Activated T-cell treated with anti-CD3 and anti-CD28 coated beads, Interleukin-2, amount 50 U/mL, for 4 hours (primary cell): ENCODE results near the gene OR51A2. TPM values are rescaled to one million over a fixed set of nuclear protein-coding genes. Genes with fewer than 3 reads are reported as not detected.

Source experiments
- ATAC-seq, 2 donors: fragments of 200-7000 bp; cut with Tn5 transposase; one replicate each; pipeline ENCODE4 v1.10.0; 2021
- DNase-seq: peaks from one replicate; pipeline ENCODE4 v3.0.0-alpha.2; 2020
- H3K27me3 Mint-ChIP-seq: one replicate; pipeline ENCODE4 v1.8.0; 2021; ENCODE audit warnings: low read depth, mixed read lengths
- H3K36me3 Mint-ChIP-seq: one replicate; pipeline ENCODE4 v1.8.0; 2022; ENCODE audit warnings: mixed read lengths; ENCODE audit not compliant: insufficient read depth
- H3K4me1 Mint-ChIP-seq: one replicate; pipeline ENCODE4 v1.8.0; 2021; ENCODE audit warnings: low read depth, mixed read lengths
- H3K4me3 Mint-ChIP-seq: one replicate; pipeline ENCODE4 v1.8.0; 2021; ENCODE audit warnings: mild to moderate bottlenecking, moderate library complexity, mixed read lengths
- H3K9me3 Mint-ChIP-seq: one replicate; pipeline ENCODE4 v1.8.0; 2021; ENCODE audit warnings: mixed read lengths
- total RNA-seq, 3 donors: library from RNA; stranded (reverse); gene quantifications; one replicate each; pipeline ENCODE4 v1.2.1, GENCODE V29; 2021

The OR51A2 gene
- total RNA-seq, 3 donors from 2014 or later: not detected

DNA sequence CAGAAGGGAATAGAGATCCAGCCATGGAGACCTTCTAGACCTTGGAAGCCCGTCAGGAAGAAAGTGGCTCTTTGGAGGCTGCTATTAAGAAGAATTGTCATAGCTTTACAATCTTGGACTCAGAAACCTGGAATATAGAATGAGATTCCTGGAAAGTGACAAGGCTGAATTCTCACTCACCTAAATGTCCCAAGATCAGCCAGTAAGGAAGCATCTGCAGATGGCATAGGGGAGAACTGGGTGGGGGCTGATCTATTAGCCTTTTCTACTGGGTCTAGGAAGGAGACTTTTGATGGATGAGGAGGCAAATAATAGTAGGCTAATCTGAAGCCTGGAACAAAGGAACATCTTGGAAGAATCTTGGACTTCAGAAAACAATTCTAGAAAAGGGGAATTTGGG is 31.3 kb downstream of the OR51A2 start, which contains the start of gene OR51G1:
TSS of gene OR51G1 (minus strand) at position 101 of the 400 bp plus-strand sequence. CDS start at position 101, 0 bp downstream.
- DNase-seq: no peak
- Mint-ChIP-seq H3K27me3 (no peaks in the 10 kb centered on the region), H3K9me3 (no peaks in the 10 kb centered on the region), H3K4me3 (no peak within 1 kb of the TSS), H3K36me3 (no peaks in the 10 kb centered on the region), H3K4me1 (no peaks in the 10 kb centered on the region)
- ATAC-seq: no peak

DNA sequence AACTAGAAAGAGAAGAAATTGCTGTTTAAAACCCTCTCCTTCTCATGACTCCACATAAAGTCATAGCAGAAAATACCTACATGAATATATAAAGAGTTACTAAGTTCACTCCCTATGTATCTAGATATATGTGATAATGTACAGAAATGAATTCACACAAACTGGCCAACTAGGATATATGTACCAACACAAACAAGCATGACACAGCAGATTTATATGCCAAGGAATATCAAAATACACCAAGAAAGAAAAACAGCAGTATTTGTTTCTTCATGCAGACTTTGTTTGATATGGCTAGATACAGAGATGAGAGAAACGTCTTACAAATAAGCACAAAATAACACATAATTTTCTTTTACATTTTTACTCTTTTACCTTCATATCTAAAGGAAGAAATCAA is 33.2 kb downstream of the OR51A2 start:
- Mint-ChIP-seq H3K27me3 (no peaks in the 10 kb centered on the region), H3K4me3 (no peak overlapping the region), H3K36me3 (no peaks in the 10 kb centered on the region), H3K9me3 (no peaks in the 10 kb centered on the region), H3K4me1 (no peaks in the 10 kb centered on the region)
- DNase-seq: no peak
- no peak for ATAC-seq

DNA sequence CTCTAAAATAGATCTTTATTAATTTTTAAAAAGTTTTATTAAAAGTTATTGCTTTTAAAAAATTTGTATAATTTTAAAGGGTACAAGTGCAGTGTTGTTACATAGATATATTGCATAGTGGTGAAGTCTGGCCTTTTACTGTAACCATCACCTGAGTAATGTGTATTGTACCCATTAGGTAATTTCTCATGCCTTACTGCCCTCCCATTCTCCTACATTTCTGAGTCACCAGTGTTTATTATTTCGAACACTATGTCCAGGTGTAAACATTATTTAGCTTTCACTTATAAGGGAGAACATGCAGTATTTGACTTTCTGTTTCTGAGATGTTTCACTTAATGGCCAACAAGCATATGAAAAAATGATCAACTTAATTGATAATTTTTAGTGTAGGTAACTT is 33.7 kb downstream of the OR51A2 start:
- no peaks in the 10 kb centered on the region for H3K36me3 Mint-ChIP-seq
- ATAC-seq (no peak), DNase-seq (no peak)
- H3K9me3 Mint-ChIP-seq: no peaks in the 10 kb centered on the region
- H3K27me3 Mint-ChIP-seq: no peaks in the 10 kb centered on the region
- no peaks in the 10 kb centered on the region for H3K4me1 Mint-ChIP-seq
- no peak overlapping the region for H3K4me3 Mint-ChIP-seq

DNA sequence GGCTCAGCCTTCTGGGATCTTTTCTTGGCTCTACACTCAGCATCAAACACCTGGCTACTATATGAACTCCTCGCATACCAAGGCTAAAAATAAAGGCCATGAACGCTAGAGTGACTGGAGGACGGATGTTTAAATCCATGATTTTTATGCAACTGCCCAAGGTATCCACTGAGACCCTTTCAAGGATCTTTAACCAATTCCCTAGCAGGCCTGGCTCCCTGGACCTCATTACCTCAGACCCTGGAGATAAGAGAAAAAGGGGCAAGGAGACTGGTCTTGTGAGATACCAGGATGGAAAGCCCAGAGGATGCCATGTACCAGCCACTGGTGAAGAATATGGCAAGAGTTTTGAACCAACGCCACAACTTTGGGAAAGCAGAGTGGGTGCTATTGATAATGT is 36.3 kb downstream of the OR51A2 start, which contains the start of gene OR51G2:
TSS of gene OR51G2 (minus strand) at position 101 of the 400 bp plus-strand sequence. CDS start 3,687 bp downstream, outside the sequence.
- Mint-ChIP-seq H3K36me3 (no peaks in the 10 kb centered on the region), H3K27me3 (no peaks in the 10 kb centered on the region), H3K4me1 (no peaks in the 10 kb centered on the region), H3K9me3 (no peaks in the 10 kb centered on the region), H3K4me3 (no peak within 1 kb of the TSS)
- DNase-seq (no peak), ATAC-seq (no peak)

DNA sequence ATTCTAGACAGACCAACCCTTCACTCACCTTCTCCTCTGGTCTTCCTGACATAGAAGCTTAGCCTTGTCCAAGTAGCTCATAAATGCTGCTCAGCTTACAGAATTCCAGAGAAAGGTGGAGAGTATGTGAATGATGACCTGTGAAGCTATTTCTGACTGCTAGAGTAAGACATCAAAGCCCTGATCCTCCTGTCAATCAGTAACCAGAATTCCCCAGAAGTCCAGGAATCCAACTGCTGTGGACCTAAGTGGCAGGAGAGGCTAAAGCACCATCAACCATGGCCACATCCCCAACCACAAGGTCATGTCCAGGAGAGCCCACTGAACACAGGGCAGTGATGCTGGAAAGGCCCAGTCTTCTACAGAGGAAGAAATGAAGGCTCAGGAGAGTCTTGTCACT is 38.9 kb downstream of the OR51A2 start:
- H3K9me3 Mint-ChIP-seq: no peaks in the 10 kb centered on the region
- H3K4me1 Mint-ChIP-seq: no peaks in the 10 kb centered on the region
- H3K36me3 Mint-ChIP-seq: no peaks in the 10 kb centered on the region
- ATAC-seq (no peak), DNase-seq (no peak)
- H3K4me3 Mint-ChIP-seq: no peak overlapping the region
- no peaks in the 10 kb centered on the region for H3K27me3 Mint-ChIP-seq

Other genes with a start within 250 kb of the OR51A2 start
- gene OR51F1, start 185.8 kb downstream of the OR51A2 start, total RNA-seq: not detected
- not detected for gene OR52R1, start 151.3 kb downstream of the OR51A2 start, total RNA-seq
- gene OR51F2, start 134.4 kb downstream of the OR51A2 start, total RNA-seq: not detected
- not detected for gene OR51S1, start 106.5 kb downstream of the OR51A2 start, total RNA-seq
- gene OR51T1, start 73.8 kb downstream of the OR51A2 start, total RNA-seq: not detected
- not detected for gene OR51A7, start 51.9 kb downstream of the OR51A2 start, total RNA-seq
- not detected for gene OR51G2, start 36.4 kb downstream of the OR51A2 start, total RNA-seq
- not detected for gene OR51G1, start 31.4 kb downstream of the OR51A2 start, total RNA-seq
- not detected for gene OR51A4, start 8.1 kb downstream of the OR51A2 start, total RNA-seq
- not detected for gene OR51L1, start 39.1 kb upstream of the OR51A2 start, total RNA-seq
- gene OR52J3, start 90.8 kb upstream of the OR51A2 start, total RNA-seq: not detected
- not detected for gene OR52E2, start 103.9 kb upstream of the OR51A2 start, total RNA-seq
- gene OR52E1, start 113.9 kb upstream of the OR51A2 start, total RNA-seq: not detected
- gene OR52A5, start 182.6 kb upstream of the OR51A2 start, total RNA-seq: not detected
- not detected for gene OR52A1, start 199.0 kb upstream of the OR51A2 start, total RNA-seq
- not detected for gene OR51V1, start 245.0 kb upstream of the OR51A2 start, total RNA-seq